HepG2 (cell line): ENCODE results near the gene STYXL2. TPM values are rescaled to one million over a fixed set of nuclear protein-coding genes. Genes with fewer than 3 reads are reported as not detected.
A peak's percentile ranks its signal among the peaks of the same experiment; 100 is the strongest.

ENCODE experiments used
- EEA1 ChIP-seq: sonication (generic); formaldehyde crosslinking; IDR thresholded peaks from 2 replicates; pipeline ENCODE4 v1.5.1; 2020; ENCODE audit warnings: mild to moderate bottlenecking, missing genetic modification reagents, borderline replicate concordance
- ELF4 ChIP-seq: sonication (generic); formaldehyde crosslinking; IDR thresholded peaks from 2 replicates; pipeline ENCODE4 v1.5.0; 2020; ENCODE audit warnings: missing genetic modification reagents, mild to moderate bottlenecking, moderate library complexity, borderline replicate concordance
- HMGXB4 ChIP-seq, 2 experiments: sonication (generic) in 1 of 2; formaldehyde crosslinking in 1 of 2; IDR thresholded peaks; 2 replicates each; pipeline versions ENCODE4 v1.4.0 to v1.6.1; 2018 to 2020; ENCODE audit warnings: missing genetic modification reagents in 2 of 2, borderline replicate concordance in 1 of 2, low read depth in 1 of 2, mild to moderate bottlenecking in 1 of 2, missing biosample characterization in 1 of 2
- HOXA7 ChIP-seq: sonication (generic); formaldehyde crosslinking; IDR thresholded peaks from 2 replicates; pipeline ENCODE4 v1.8.1; 2022; ENCODE audit warnings: mild to moderate bottlenecking, missing genetic modification reagents, moderate library complexity
- HOXA9 ChIP-seq: sonication (generic); formaldehyde crosslinking; IDR thresholded peaks from 2 replicates; pipeline ENCODE4 v1.8.1; 2022; ENCODE audit warnings: missing genetic modification reagents, mild to moderate bottlenecking, moderate library complexity, borderline replicate concordance
- ISL2 ChIP-seq: sonication (generic); formaldehyde crosslinking; IDR thresholded peaks from 2 replicates; pipeline ENCODE4 v1.5.0; 2020; ENCODE audit warnings: missing genetic modification reagents
- NCOA5 ChIP-seq: sonication (generic); formaldehyde crosslinking; IDR thresholded peaks from 2 replicates; pipeline ENCODE4 v1.4.0; 2020; ENCODE audit warnings: missing genetic modification reagents
- PAX8 ChIP-seq: sonication (generic); formaldehyde crosslinking; IDR thresholded peaks from 2 replicates; pipeline ENCODE4 v1.8.0; 2022; ENCODE audit warnings: mild to moderate bottlenecking, missing genetic modification reagents, borderline replicate concordance
- PRDM15 ChIP-seq: sonication (generic); formaldehyde crosslinking; IDR thresholded peaks from 2 replicates; pipeline ENCODE4 v1.4.0; 2020; ENCODE audit warnings: missing genetic modification reagents
- SOX6 ChIP-seq, 2 experiments: fragments of 450-650 bp in 1 of 2; sonication (generic) in 1 of 2; formaldehyde crosslinking in 1 of 2; IDR thresholded peaks; 2 replicates each; pipeline versions ENCODE4 v1.4.0 to v1.6.1; 2017 to 2020; ENCODE audit warnings: antibody characterized with exemption in 1 of 2, mild to moderate bottlenecking in 1 of 2, missing genetic modification reagents in 1 of 2
- U2AF2 ChIP-seq: fragments of 200-400 bp; formaldehyde crosslinking; IDR thresholded peaks from 2 replicates; pipeline ENCODE4 v1.6.1; 2017; ENCODE audit warnings: low read depth, mild to moderate bottlenecking, low read length
- XRCC5 ChIP-seq: fragments of 200-400 bp; formaldehyde crosslinking; optimal IDR thresholded peaks from 2 replicates; pipeline ENCODE3; 2017; ENCODE audit warnings: mild to moderate bottlenecking, low read length
- ZBTB3 ChIP-seq: sonication (generic); formaldehyde crosslinking; IDR thresholded peaks from 2 replicates; pipeline ENCODE4 v1.4.0; 2020; ENCODE audit warnings: low read depth, mild to moderate bottlenecking, moderate library complexity, missing genetic modification reagents, borderline replicate concordance
- ZFY ChIP-seq: sonication (generic); formaldehyde crosslinking; IDR thresholded peaks from 2 replicates; pipeline ENCODE4 v1.4.0; 2020; ENCODE audit warnings: missing genetic modification reagents
- ZKSCAN5 ChIP-seq: sonication (generic); formaldehyde crosslinking; IDR thresholded peaks from 2 replicates; pipeline ENCODE4 v1.5.1; 2020; ENCODE audit warnings: mild to moderate bottlenecking, missing genetic modification reagents
- ZMYM4 ChIP-seq: sonication (generic); formaldehyde crosslinking; IDR thresholded peaks from 2 replicates; pipeline ENCODE4 v1.8.1; 2023; ENCODE audit warnings: mild to moderate bottlenecking, missing genetic modification reagents
- ZNF205 ChIP-seq: IDR thresholded peaks from 2 replicates; pipeline ENCODE4 v1.6.1; 2018; ENCODE audit warnings: missing biosample characterization, missing genetic modification reagents
- ZNF253 ChIP-seq: sonication (generic); formaldehyde crosslinking; IDR thresholded peaks from 2 replicates; pipeline ENCODE4 v1.8.0; 2022; ENCODE audit warnings: mild to moderate bottlenecking, missing genetic modification reagents, borderline replicate concordance
- ZNF282 ChIP-seq: fragments of 450-650 bp; IDR thresholded peaks from 2 replicates; pipeline ENCODE4 v1.6.1; 2018; ENCODE audit not compliant: partially characterized antibody
- ZNF788 ChIP-seq: sonication (generic); formaldehyde crosslinking; IDR thresholded peaks from 2 replicates; pipeline ENCODE4 v1.5.0; 2020; ENCODE audit warnings: mild to moderate bottlenecking, missing genetic modification reagents, borderline replicate concordance
- polyA plus RNA-seq, 8 experiments: library from polyadenylated mRNA; depleted of rRNA in 3 of 8; stranded (reverse) in 7 of 8; unstranded in 1 of 8; fragments of >200 nt; fragmentation: Illumina TruSeq in 4 of 8; extraction: Trizol in 4 of 8; gene quantifications; 2 replicates each; pipeline versions ENCODE4 v1.2.1 to v1.2.3, GENCODE V29; 2011 to 2016; ENCODE audit warnings: low read depth in 4 of 8, missing spikeins in 1 of 8, mixed read lengths in 1 of 8; ENCODE audit not compliant: insufficient read depth in 1 of 8
- total RNA-seq, 5 experiments: library from RNA; depleted of rRNA; stranded (reverse); fragments of >200 nt; fragmentation: Illumina TruSeq; extraction: Trizol; gene quantifications; 2 replicates each; pipeline ENCODE4 v1.2.3, GENCODE V29; 2016; ENCODE audit warnings: low read depth in 1 of 5

STYXL2 gene
- total and polyA plus RNA-seq, 2 of the 13 experiments (the other 11 are each of a cell fraction or from before 2014, with no cell fraction given) = not detected

GRCh38 chr1:167059045-167059808, 34.6 kb upstream of the STYXL2 start (continued):
- TF ChIP-seq ELF4 (CRISPR knock-in tag) (no peak), ZNF282 (no peak), PRDM15 (no peak), ZMYM4 (CRISPR knock-in tag) (0 out of 2 replicates have a peak, but pooled peaks have one; percentile 30), HMGXB4 (CRISPR knock-in tag; IDR thresholded peaks at IDR 0.05; ENCODE audit: borderline replicate concordance in 1 of 2, low read depth in 1 of 2) (0 out of 4 replicates have a peak, but pooled peaks of 1 of the 2 experiments have one; percentile 23), ZFY (CRISPR knock-in tag) (0 out of 2 replicates have a peak, but pooled peaks have one; percentile 20), U2AF2 (no peak), ZNF788 (CRISPR knock-in tag) (no peak), EEA1 (no peak), PAX8 (CRISPR knock-in tag) (no peak), HOXA9 (CRISPR knock-in tag) (no peak), HOXA7 (CRISPR knock-in tag) (no peak), ZKSCAN5 (no peak), ZNF205 (CRISPR knock-in tag) (no peak), XRCC5 (peak; percentile 29), SOX6 (IDR thresholded peaks at IDR 0.05) (no peak), SOX6 (CRISPR knock-in tag; IDR thresholded peaks at IDR 0.05) (no peak), ZBTB3 (no peak), ZNF253 (CRISPR knock-in tag) (no peak), NCOA5 (no peak), ISL2 (CRISPR knock-in tag) (no peak)
